SK-N-MC (cell line): Measurements from ENCODE around the gene ANKS1A.
"Not testable (repeated sequence)": the region's sequence is repeated elsewhere in the genome, so short reads cannot be mapped to it uniquely, and the experiment has no call there.

Source experiments
- DNase-seq: peaks from one replicate; pipeline ENCODE4 v3.0.0-alpha.2; 2011; ENCODE audit warnings: low read depth, low spot score
- H3K27ac ChIP-seq: fragments of 200-600 bp; sonication (generic); 2 replicates; pipeline ENCODE4 v1.5.1; 2016; ENCODE audit warnings: mixed run types
- H3K36me3 ChIP-seq: fragments of 200-600 bp; sonication (generic); 2 replicates; pipeline ENCODE4 v1.6.1; 2017; ENCODE audit warnings: antibody characterized with exemption, low read length, mixed read lengths; ENCODE audit not compliant: insufficient read depth
- H3K4me3 ChIP-seq: fragments of 200-600 bp; sonication (generic); 2 replicates; pipeline ENCODE4 v1.5.1; 2016
- H3K9ac ChIP-seq: fragments of 200-600 bp; sonication (generic); 2 replicates; pipeline ENCODE4 v1.8.0; 2017; ENCODE audit warnings: mixed run types, mixed read lengths; ENCODE audit not compliant: insufficient read length
- H3K9me3 ChIP-seq: fragments of 200-600 bp; sonication (generic); 2 replicates; pipeline ENCODE4 v1.6.1; 2017; ENCODE audit warnings: low read depth, mild to moderate bottlenecking, antibody characterized with exemption, low read length, moderate library complexity, mixed read lengths
- EZH2 ChIP-seq: fragments of 200-600 bp; sonication (generic); IDR thresholded peaks from one replicate; pipeline ENCODE4 v1.6.1; 2017; ENCODE audit warnings: antibody characterized with exemption
- FOXP2 ChIP-seq: optimal IDR thresholded peaks from 2 replicates; pipeline ENCODE3; 2011; ENCODE audit warnings: mild to moderate bottlenecking, moderate library complexity; ENCODE audit not compliant: insufficient read depth; ENCODE audit errors: extremely low read length, control extremely low read depth
- POLR2AphosphoS5 ChIP-seq: IDR thresholded peaks from 2 replicates; pipeline ENCODE4 v1.6.1; 2012; ENCODE audit warnings: mild to moderate bottlenecking, low read depth, low read length, borderline replicate concordance

Gene ANKS1A

DNA sequence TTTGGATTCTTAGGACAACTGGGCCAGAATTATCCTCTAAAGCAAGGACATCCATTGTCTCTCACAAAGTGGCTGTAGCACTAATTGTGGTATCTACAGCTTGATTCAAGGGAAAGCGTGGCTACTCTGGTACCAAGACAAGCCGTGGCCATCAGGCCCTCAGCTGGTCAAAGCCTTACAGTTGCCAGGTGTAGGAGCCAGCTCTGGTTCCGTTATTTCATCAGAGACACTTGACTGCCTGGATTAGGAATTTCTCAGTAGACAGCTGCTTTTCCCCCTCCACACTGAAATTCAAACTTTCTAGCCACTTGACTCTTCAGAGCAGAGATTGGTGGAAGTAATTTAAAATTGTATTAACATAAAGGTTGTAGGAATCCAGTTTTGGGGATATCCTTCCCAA lies 104.2 kb downstream of the ANKS1A start:
- Histone ChIP-seq H3K27ac (no peak overlapping the region), H3K9ac (no peak overlapping the region), H3K36me3 (peaks cover 20% of the 10 kb centered on the region; the same call in 1 of the 2 replicates), H3K4me3 (no peak overlapping the region), H3K9me3 (no peaks in the 10 kb centered on the region)
- TF ChIP-seq FOXP2 (no peak), POLR2AphosphoS5 (no peak), EZH2 (no peak)
- no peak for DNase-seq

- no peak overlapping the region for H3K27ac ChIP-seq
- H3K36me3 ChIP-seq, result peaks cover 20% of the 10 kb centered on the region; the same call in 1 of the 2 replicates
- H3K9ac ChIP-seq, result no peak overlapping the region
- H3K4me3 ChIP-seq, result no peak overlapping the region
- no peaks in the 10 kb centered on the region for H3K9me3 ChIP-seq
- TF ChIP-seq FOXP2 (no peak), EZH2 (no peak), POLR2AphosphoS5 (no peak)
- no peak for DNase-seq
Observed at GRCh38 chr6:34994693-34995092, 105.6 kb downstream of the ANKS1A start.

- H3K9me3 ChIP-seq, H3K4me3 ChIP-seq, H3K9ac ChIP-seq, H3K36me3 ChIP-seq, DNase-seq, H3K27ac ChIP-seq: not testable (repeated sequence)
Observed at GRCh38 chr6:34998417-34998816, 109.4 kb downstream of the ANKS1A start.

GRCh38 chr6:34999153-34999552 lies 110.1 kb downstream of the ANKS1A start:
- not testable (repeated sequence) for H3K9me3 ChIP-seq, H3K4me3 ChIP-seq, H3K36me3 ChIP-seq, H3K27ac ChIP-seq, H3K9ac ChIP-seq, DNase-seq

GRCh38 chr6:34999962-35000361 lies 110.9 kb downstream of the ANKS1A start:
- not testable (repeated sequence) for H3K36me3 ChIP-seq, H3K4me3 ChIP-seq, H3K9ac ChIP-seq, H3K27ac ChIP-seq, DNase-seq, H3K9me3 ChIP-seq

GRCh38 chr6:35001349-35001748 lies 112.3 kb downstream of the ANKS1A start:
- not testable (repeated sequence) for H3K9ac ChIP-seq, DNase-seq

GRCh38 chr6:35003886-35004530 lies 115.0 kb downstream of the ANKS1A start:
- H3K36me3 ChIP-seq, H3K4me3 ChIP-seq, H3K9me3 ChIP-seq, H3K27ac ChIP-seq, DNase-seq, H3K9ac ChIP-seq: not testable (repeated sequence)

More at GRCh38 chr6:35001349-35001748, 112.3 kb downstream of the ANKS1A start:
- H3K27ac ChIP-seq, H3K36me3 ChIP-seq, H3K9me3 ChIP-seq, H3K4me3 ChIP-seq: not testable (repeated sequence)

GRCh38 chr6:35007016-35007415 lies 118.0 kb downstream of the ANKS1A start:
- Histone ChIP-seq H3K4me3 (no peak overlapping the region), H3K9ac (no peak overlapping the region), H3K27ac (no peak overlapping the region), H3K9me3 (no peaks in the 10 kb centered on the region), H3K36me3 (no peaks in the 10 kb centered on the region)
- TF ChIP-seq POLR2AphosphoS5 (no peak), FOXP2 (no peak)
- DNase-seq, result no peak

DNA sequence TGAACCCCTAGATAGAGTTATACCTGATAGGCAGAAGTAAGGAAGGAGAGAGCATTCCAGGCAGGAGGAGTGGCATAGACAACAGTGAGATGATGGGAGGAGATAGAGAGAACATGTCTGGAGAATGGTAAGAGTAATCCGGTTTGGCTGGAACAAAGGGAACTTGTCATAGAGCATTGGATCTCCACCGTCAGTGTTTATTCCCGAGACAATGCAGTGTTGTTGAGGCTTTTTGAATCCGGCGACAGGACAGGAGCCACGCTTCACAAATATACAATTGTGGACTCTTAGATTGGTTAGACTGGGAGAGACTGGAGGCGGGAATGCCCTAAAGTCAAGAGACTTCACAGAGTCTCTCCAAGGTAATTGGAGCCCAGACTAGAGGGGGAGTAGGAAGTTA lies 119.8 kb downstream of the ANKS1A start:
- no peak overlapping the region for H3K27ac ChIP-seq
- TF ChIP-seq POLR2AphosphoS5 (no peak), FOXP2 (no peak), EZH2 (no peak)
- no peaks in the 10 kb centered on the region for H3K9me3 ChIP-seq
- no peak overlapping the region for H3K9ac ChIP-seq
- no peak overlapping the region for H3K4me3 ChIP-seq
- no peaks in the 10 kb centered on the region for H3K36me3 ChIP-seq
- no peak for DNase-seq
